NCI-H510A treated with DMSO at 0.1 percent for 48 hours (cell line): Measurements from ENCODE around the gene ZGLP1.
"Not testable (repeated sequence)": the region's sequence is repeated elsewhere in the genome, so short reads cannot be mapped to it uniquely, and the experiment has no call there.

Experiments
- DNase-seq: peaks from one replicate; lab custom pipeline; 2025; lab: John Stamatoyannopoulos, UW

The ZGLP1 gene

GRCh38 chr19:10293637-10294367 lies 15.8 kb downstream of the ZGLP1 start:
- DNase-seq: no peak

GRCh38 chr19:10292789-10293636 lies 16.6 kb downstream of the ZGLP1 start:
- DNase-seq: no peak

DNA sequence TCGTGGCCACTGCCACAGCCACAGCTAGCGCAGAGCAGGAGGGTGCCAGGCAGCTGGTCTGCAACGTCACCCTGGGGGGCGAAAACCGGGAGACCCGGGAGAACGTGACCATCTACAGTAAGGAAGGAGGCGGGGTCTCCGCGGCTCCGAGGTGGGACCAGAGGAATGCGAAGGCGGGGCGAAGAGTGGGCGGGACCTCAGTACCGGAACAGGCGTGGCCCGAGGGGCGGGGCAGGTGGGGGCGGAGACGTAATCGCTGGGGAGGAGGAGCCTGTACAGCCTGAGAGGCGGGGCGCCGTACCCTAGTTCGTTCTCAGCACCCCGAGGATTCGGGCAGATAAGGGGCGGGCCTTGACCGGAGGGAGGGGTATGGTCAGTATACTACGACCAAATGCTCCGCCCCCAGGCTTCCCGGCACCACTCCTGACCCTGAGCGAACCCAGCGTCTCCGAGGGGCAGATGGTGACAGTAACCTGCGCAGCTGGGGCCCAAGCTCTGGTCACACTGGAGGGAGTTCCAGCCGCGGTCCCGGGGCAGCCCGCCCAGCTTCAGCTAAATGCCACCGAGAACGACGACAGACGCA lies 17.3 kb downstream of the ZGLP1 start:
- DNase-seq: no peak

- DNase-seq: no peak
These were observed 17.9 kb downstream of the ZGLP1 start for GRCh38 chr19:10291554-10292205.

DNA sequence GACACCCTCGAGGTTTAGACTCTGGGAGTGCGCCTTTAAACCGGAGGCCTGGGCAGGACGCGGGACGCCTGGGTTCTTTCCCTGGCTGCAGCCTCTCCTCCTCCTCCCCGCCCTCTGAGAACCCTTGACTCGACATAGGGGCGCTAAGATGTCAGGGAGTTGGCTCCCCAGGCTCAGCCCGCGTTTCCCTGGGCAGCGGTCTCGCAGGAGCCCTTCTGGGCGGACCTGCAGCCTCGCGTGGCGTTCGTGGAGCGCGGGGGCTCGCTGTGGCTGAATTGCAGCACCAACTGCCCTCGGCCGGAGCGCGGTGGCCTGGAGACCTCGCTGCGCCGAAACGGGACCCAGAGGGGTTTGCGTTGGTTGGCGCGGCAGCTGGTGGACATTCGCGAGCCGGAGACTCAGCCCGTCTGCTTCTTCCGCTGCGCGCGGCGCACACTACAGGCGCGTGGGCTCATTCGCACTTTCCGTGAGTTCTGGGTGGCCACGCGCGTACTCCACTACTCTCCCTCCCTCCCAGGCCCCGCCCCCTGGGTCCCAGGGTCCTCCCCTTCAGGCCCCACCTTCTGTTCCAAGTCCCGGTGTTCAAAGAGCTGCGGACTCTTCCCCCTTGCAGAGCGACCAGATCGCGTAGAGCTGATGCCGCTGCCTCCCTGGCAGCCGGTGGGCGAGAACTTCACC lies 18.6 kb downstream of the ZGLP1 start:
- DNase-seq: peak; percentile 8

GRCh38 chr19:10290357-10290875 lies 19.2 kb downstream of the ZGLP1 start:
- DNase-seq: no peak

GRCh38 chr19:10289836-10290356 lies 19.7 kb downstream of the ZGLP1 start, which contains the start of gene ICAM5:
Gene ICAM5 (plus strand): TSS chr19:10289952. CDS start chr19:10290044, 92 bp downstream.
- no peak for DNase-seq

DNA sequence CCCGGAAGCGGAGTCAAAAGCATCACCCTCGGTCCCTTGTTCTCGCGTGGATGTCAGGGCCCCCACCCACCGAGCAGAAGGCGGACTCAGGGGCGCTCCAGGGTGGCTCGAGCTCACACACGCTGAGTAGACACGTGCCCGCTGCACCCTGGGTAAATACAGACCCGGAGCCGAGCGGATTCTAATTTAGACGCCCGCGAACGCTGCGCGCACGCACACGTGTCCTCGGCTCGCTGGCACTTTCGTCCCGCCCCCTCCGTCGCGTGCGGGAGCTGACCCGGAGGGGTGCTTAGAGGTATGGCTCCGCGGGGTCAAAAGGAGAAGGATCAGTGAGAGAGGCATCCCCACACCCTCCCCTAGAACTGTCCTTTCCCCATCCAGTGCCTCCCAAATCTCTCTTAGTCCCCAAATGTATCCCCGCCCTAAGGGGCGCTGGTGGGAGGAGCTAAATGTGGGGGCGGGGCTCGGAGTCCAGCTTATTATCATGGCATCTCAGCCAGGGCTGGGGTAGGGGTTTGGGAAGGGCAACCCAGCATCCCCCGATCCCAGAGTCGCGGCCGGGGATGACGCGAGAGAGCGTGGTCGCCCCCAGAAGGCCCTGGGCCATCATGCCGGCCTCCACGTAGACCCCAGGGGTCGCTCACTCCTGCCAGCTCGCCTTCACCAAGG lies 20.3 kb downstream of the ZGLP1 start:
- DNase-seq: no peak

- DNase-seq: peak; percentile 53
These were observed 20.9 kb downstream of the ZGLP1 start for GRCh38 chr19:10288662-10289166.

GRCh38 chr19:10286803-10287737 lies 22.5 kb downstream of the ZGLP1 start, which contains the start of gene ICAM4:
Gene ICAM4 (plus strand): TSS chr19:10286955. CDS start chr19:10287013, 58 bp downstream.
- no peak for DNase-seq

DNA sequence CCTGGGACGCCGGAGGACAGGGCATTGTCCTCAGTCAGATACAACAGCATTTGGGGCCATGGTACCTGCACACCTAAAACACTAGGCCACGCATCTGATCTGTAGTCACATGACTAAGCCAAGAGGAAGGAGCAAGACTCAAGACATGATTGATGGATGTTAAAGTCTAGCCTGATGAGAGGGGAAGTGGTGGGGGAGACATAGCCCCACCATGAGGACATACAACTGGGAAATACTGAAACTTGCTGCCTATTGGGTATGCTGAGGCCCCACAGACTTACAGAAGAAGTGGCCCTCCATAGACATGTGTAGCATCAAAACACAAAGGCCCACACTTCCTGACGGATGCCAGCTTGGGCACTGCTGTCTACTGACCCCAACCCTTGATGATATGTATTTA lies 24.2 kb downstream of the ZGLP1 start:
- no peak for DNase-seq

DNA sequence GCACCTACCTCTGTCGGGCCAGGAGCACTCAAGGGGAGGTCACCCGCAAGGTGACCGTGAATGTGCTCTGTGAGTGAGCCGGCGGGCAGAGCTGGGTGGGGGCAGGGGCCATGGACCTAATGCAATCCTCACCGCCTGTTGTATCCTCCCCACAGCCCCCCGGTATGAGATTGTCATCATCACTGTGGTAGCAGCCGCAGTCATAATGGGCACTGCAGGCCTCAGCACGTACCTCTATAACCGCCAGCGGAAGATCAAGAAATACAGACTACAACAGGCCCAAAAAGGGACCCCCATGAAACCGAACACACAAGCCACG lies 24.7 kb downstream of the ZGLP1 start:
- no peak for DNase-seq

- no peak for DNase-seq
These were observed 25.3 kb downstream of the ZGLP1 start for GRCh38 chr19:10284065-10284959.

- DNase-seq: no peak
These were observed 26.1 kb downstream of the ZGLP1 start for GRCh38 chr19:10283301-10284064.

GRCh38 chr19:10282043-10282442 lies 27.6 kb downstream of the ZGLP1 start:
- DNase-seq: not testable (repeated sequence)

GRCh38 chr19:10279737-10280442 lies 29.7 kb downstream of the ZGLP1 start:
- no peak for DNase-seq

DNA sequence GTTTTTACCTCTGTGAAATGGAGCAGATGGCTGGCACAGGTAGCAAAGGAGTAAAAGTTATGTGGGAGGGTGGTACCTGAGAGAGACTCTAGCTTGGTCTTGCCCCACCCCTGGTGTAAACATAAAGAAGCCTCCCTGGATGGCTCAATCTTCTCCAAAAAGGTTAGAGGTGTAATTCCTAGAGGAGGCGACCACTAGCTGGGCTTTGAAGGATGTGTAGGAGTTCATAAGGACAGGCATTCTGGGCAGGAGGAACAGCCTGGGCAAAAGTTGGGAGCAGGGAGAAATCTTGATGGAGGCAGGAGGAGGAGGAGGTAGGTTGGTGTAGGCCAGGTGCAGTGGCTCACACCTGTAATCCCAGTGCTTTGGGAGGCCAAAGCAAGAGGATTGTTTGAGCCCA lies 30.7 kb downstream of the ZGLP1 start:
- DNase-seq: no peak
